ENCODE results near the gene MAGOHB.

DNA sequence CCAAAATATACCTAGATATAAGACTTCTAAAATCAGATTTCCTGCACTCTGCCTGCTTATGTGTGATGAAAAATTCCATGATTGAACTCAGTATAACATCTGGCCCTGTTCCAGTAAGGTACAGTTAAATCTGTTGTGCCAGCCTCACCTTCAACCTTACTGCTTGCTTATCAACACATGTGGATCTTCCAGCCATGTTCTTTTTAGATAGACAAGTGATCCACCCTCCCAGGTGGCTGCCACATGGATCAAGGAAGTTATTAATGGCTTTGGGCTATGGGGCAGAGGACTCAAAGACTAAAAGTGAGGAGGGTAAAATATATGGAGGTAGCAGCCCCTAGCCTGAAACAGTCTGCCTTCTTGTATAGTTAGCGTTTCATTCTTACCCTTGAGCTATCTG, 25.3 kb upstream of the MAGOHB start:
- TF ChIP-seq, protein P1, sequence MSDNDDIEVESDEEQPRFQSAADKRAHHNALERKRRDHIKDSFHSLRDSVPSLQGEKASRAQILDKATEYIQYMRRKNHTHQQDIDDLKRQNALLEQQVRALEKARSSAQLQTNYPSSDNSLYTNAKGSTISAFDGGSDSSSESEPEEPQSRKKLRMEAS (IDR thresholded peaks at IDR 0.05) = no peak
- TF ChIP-seq, protein P2, sequence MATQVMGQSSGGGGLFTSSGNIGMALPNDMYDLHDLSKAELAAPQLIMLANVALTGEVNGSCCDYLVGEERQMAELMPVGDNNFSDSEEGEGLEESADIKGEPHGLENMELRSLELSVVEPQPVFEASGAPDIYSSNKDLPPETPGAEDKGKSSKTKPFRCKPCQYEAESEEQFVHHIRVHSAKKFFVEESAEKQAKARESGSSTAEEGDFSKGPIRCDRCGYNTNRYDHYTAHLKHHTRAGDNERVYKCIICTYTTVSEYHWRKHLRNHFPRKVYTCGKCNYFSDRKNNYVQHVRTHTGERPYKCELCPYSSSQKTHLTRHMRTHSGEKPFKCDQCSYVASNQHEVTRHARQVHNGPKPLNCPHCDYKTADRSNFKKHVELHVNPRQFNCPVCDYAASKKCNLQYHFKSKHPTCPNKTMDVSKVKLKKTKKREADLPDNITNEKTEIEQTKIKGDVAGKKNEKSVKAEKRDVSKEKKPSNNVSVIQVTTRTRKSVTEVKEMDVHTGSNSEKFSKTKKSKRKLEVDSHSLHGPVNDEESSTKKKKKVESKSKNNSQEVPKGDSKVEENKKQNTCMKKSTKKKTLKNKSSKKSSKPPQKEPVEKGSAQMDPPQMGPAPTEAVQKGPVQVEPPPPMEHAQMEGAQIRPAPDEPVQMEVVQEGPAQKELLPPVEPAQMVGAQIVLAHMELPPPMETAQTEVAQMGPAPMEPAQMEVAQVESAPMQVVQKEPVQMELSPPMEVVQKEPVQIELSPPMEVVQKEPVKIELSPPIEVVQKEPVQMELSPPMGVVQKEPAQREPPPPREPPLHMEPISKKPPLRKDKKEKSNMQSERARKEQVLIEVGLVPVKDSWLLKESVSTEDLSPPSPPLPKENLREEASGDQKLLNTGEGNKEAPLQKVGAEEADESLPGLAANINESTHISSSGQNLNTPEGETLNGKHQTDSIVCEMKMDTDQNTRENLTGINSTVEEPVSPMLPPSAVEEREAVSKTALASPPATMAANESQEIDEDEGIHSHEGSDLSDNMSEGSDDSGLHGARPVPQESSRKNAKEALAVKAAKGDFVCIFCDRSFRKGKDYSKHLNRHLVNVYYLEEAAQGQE (IDR thresholded peaks at IDR 0.05; ENCODE audit: low read depth) = no peak
